Cardiac ventricle fibroblast (primary cell): Measurements from ENCODE around the gene MAT2B. TPM values are rescaled to one million over a fixed set of nuclear protein-coding genes. Genes with fewer than 3 reads are reported as not detected.

ENCODE experiments used
- total RNA-seq: library from RNA; depleted of rRNA; stranded (reverse); fragments of >200 nt; gene quantifications from 2 replicates; pipeline ENCODE4 v1.2.3, GENCODE V29; 2015

MAT2B gene
- 36.8 and 39.4 TPM in 2 replicates for total RNA-seq

DNA sequence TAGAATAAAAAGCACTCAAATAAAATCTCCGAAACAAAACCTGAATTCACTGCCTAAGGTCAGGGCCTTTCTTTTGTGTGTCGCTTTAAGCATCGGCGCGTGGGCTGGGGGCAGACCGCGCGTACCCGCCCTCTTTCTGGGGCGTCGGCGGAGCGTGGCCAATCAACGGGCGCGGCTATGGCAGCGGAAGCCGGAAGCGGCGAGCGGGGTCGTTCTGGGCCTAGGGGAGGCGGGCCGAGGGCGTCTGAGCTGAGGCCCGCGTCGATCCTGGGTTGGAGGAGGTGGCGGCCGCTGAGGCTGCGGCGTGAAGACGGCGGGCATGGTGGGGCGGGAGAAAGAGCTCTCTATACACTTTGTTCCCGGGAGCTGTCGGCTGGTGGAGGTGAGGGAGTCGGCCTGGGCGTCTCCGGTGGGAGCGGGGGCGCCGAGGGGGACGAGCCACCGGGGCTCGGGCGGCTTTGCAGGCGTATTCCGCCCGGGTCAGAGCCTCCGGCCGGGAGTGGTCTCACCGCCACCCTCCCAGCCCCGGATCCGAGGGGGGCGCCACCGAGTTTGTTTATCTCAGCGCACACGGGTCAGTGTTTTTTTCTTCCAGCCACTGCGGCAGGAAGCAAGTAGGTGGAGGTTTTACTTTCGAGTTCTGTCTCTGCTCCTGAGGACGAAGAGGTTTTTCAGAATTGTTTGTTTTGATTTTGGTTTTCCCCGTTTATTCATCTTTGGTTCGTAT is at the start of gene MAT2B:
TSS of gene MAT2B (plus strand) at position 252 of the 727 bp plus-strand sequence. CDS start at position 320, 68 bp downstream.

GRCh38 chr5:163459819-163460561 is 45.4 kb upstream of the MAT2B start, which contains the start of gene NUDCD2:
Gene NUDCD2, minus strand, starts transcription at chr5:163460102. Its CDS starts 52 bp downstream, at chr5:163460050.

DNA sequence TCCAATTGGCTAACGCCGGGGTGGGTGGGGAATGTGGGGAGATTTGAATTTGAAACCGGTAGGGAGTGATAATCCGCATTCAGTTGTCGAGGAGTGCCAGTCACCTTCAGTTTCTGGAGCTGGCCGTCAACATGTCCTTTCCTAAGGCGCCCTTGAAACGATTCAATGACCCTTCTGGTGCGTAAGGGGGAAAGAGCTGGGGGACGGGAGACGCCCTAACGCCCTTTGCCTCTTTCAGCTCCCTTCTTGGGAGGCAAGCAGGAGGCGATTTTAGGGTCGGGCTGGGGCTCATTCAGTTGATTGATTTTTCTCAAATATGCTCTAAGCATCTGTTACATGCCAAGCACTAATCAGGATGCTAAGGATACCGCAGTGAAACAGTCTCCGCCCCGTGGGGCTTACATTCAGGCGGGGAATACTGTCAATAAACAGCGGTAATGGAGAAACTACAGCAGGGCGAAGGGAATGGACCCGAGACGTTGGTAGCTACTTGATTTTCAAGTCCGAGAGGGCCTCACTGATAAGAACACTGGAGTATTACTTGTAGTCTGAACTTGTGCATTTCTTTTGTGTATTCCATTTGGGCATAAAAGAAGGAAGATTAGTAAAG is 44.8 kb upstream of the MAT2B start, which contains the start of gene HMMR:
TSS of gene HMMR (plus strand) at position 71 of the 610 bp plus-strand sequence. CDS start at position 132, 61 bp downstream.

Other genes with a start within 250 kb of the MAT2B start
- 229 and 247 TPM in 2 replicates for gene CCNG1, start 68.0 kb upstream of the MAT2B start, total RNA-seq
- gene NUDCD2, start 45.5 kb upstream of the MAT2B start, total RNA-seq, result 3.6 and 6.6 TPM in 2 replicates
- gene HMMR, start 45.0 kb upstream of the MAT2B start, total RNA-seq, result 2.3 and 2.9 TPM in 2 replicates